ENCODE data around the gene FSTL4. TPM values are rescaled to one million over a fixed set of nuclear protein-coding genes. Genes with fewer than 3 reads are reported as not detected.

The FSTL4 gene
- total and polyA plus RNA-seq, 2 donors from 2014 or later, result 0.09 to 4.0 TPM

- Histone ChIP-seq H3K9me3 (ENCODE audit: control insufficient read depth in 2 of 3, insufficient read depth in 1 of 3, low read length in 3 of 3) (no peaks in the 10 kb centered on the region), H3K27me3 (ENCODE audit: control insufficient read depth, insufficient read depth, low read length) (no peaks in the 10 kb centered on the region), H3K4me3 (ENCODE audit: low read length in 3 of 3) (no peak overlapping the region), H3K4me1 (ENCODE audit: control insufficient read depth in 2 of 3, insufficient read depth in 2 of 3, low read depth in 1 of 3, low read length in 3 of 3) (no peaks in the 10 kb centered on the region), H3K9ac (ENCODE audit: low read length in 3 of 3) (no peak overlapping the region), H3K27ac (ENCODE audit: low read depth in 2 of 2, low read length in 2 of 2) (no peak overlapping the region), H3K36me3 (ENCODE audit: control insufficient read depth in 2 of 3, insufficient read depth in 3 of 3, low read length in 3 of 3) (no peaks in the 10 kb centered on the region)
- FAIRE-seq (no peak), DNase-seq (no peak)
- intact Hi-C loops (cut with DNase I), result no loop called here
- TF ChIP-seq CTCF (IDR thresholded peaks at IDR 0.05; ENCODE audit: borderline replicate concordance, extremely low read depth, insufficient read depth), result no peak
Observed at GRCh38 chr5:133276171-133276570, 336.2 kb downstream of the FSTL4 start.

GRCh38 chr5:133275631-133276030 lies 336.7 kb downstream of the FSTL4 start:
- Histone ChIP-seq H3K27ac (ENCODE audit: low read depth in 2 of 2, low read length in 2 of 2) (no peak overlapping the region), H3K36me3 (ENCODE audit: control insufficient read depth in 2 of 3, insufficient read depth in 3 of 3, low read length in 3 of 3) (no peaks in the 10 kb centered on the region), H3K9me3 (ENCODE audit: control insufficient read depth in 2 of 3, insufficient read depth in 1 of 3, low read length in 3 of 3) (no peaks in the 10 kb centered on the region), H3K27me3 (ENCODE audit: control insufficient read depth, insufficient read depth, low read length) (no peaks in the 10 kb centered on the region), H3K9ac (ENCODE audit: low read length in 3 of 3) (no peak overlapping the region), H3K4me3 (ENCODE audit: low read length in 3 of 3) (no peak overlapping the region), H3K4me1 (ENCODE audit: control insufficient read depth in 2 of 3, insufficient read depth in 2 of 3, low read depth in 1 of 3, low read length in 3 of 3) (no peaks in the 10 kb centered on the region)
- no peak for TF ChIP-seq CTCF (IDR thresholded peaks at IDR 0.05; ENCODE audit: borderline replicate concordance, extremely low read depth, insufficient read depth)
- intact Hi-C loops (cut with DNase I), result no loop called here
- no peak for FAIRE-seq
- DNase-seq, result no peak

DNA sequence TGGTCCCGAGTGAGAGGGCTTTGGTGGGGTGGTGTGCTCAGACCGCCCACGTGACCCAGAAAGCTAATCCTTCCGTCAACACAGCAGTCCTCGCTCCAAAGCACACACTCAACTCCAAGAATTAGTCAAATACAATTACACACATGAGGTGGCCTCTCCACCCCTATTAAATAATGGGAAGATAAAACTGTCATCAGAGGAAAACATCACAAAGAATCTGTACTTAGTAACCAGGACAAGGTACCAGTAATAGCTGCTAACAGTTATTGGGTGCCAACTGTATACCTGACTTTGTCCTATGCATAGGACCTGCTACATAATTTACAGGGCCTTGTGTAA lies 337.8 kb downstream of the FSTL4 start:
- DNase-seq, result peak in 4 of 5 donors; percentile 81 to 93 (median 88)
- intact Hi-C loops (cut with DNase I), result no loop called here
- H3K9ac ChIP-seq (ENCODE audit: low read length in 3 of 3), result no peak overlapping the region
- H3K4me3 ChIP-seq (ENCODE audit: low read length in 3 of 3), result no peak overlapping the region
- no peak overlapping the region for H3K27ac ChIP-seq (ENCODE audit: low read depth in 2 of 2, low read length in 2 of 2)
- TF ChIP-seq CTCF (IDR thresholded peaks at IDR 0.05; ENCODE audit: borderline replicate concordance, extremely low read depth, insufficient read depth), result no peak
- no peaks in the 10 kb centered on the region for H3K9me3 ChIP-seq (ENCODE audit: control insufficient read depth in 2 of 3, insufficient read depth in 1 of 3, low read length in 3 of 3)
- no peaks in the 10 kb centered on the region for H3K36me3 ChIP-seq (ENCODE audit: control insufficient read depth in 2 of 3, insufficient read depth in 3 of 3, low read length in 3 of 3)
- FAIRE-seq, result no peak
- H3K27me3 ChIP-seq (ENCODE audit: control insufficient read depth, insufficient read depth, low read length), result no peaks in the 10 kb centered on the region
- H3K4me1 ChIP-seq (ENCODE audit: control insufficient read depth in 2 of 3, insufficient read depth in 2 of 3, low read depth in 1 of 3, low read length in 3 of 3), result no peaks in the 10 kb centered on the region
